ENCODE measurements around the gene C17orf100.
"Not testable (repeated sequence)": the region's sequence is repeated elsewhere in the genome, so short reads cannot be mapped to it uniquely, and the experiment has no call there.

Gene C17orf100

GRCh38 chr17:6651919-6652452 lies 424 bp downstream of the C17orf100 start:
- peaks cover 39 to 52% (median 51%) of the 10 kb centered on the region in 11 experiments for H3K27me3 ChIP-seq
- peaks cover 9 to 30% (median 24%) of the 10 kb centered on the region in 11 experiments; a peak in 18 of 22 replicates for H3K36me3 ChIP-seq
- peak overlapping the region; percentile 73 to 93 (median 80) for H3K4me3 ChIP-seq
- peak overlapping the region; percentile 71 to 98 (median 82); a peak in 20 of 22 replicates for H3K27ac ChIP-seq
- peak overlapping the region; percentile 89 to 100 (median 94) for H3K4me2 ChIP-seq
- no peaks in the 10 kb centered on the region for H3K9me3 ChIP-seq (replicated peaks in 1 of 11)
- H3K4me1 ChIP-seq, result peaks cover 39 to 66% (median 48%) of the 10 kb centered on the region in 10 experiments
- H4K20me1 ChIP-seq, result peaks cover 14 to 44% (median 36%) of the 10 kb centered on the region in 11 experiments; a peak in 19 of 22 replicates
- H3K9ac ChIP-seq, result peak overlapping the region; percentile 77 to 96 (median 84)
- TF ChIP-seq Cebpa-rat (IDR thresholded peaks at IDR 0.05), result no peak

- Histone ChIP-seq H3K36me3 (no peaks in the 10 kb centered on the region), H4K20me1 (peaks cover 0 to 13% (median 11%) of the 10 kb centered on the region in 11 experiments; a peak in 14 of 22 replicates), H3K9me3 (replicated peaks in 1 of 11) (no peaks in the 10 kb centered on the region), H3K4me1 (peaks cover 44 to 58% (median 50%) of the 10 kb centered on the region in 10 experiments), H3K27ac (no peak overlapping the region), H3K9ac (no peak overlapping the region), H3K27me3 (peaks cover 53 to 73% (median 68%) of the 10 kb centered on the region in 11 experiments), H3K4me3 (peak overlapping the region in 5 of 10 experiments; percentile 7 to 38 (median 21); a peak in 5 of 20 replicates), H3K4me2 (peak overlapping the region; percentile 43 to 77 (median 62))
- no peak for TF ChIP-seq Cebpa-rat (IDR thresholded peaks at IDR 0.05)
Measured at GRCh38 chr17:6654841-6655731, 3.5 kb downstream of the C17orf100 start.

DNA sequence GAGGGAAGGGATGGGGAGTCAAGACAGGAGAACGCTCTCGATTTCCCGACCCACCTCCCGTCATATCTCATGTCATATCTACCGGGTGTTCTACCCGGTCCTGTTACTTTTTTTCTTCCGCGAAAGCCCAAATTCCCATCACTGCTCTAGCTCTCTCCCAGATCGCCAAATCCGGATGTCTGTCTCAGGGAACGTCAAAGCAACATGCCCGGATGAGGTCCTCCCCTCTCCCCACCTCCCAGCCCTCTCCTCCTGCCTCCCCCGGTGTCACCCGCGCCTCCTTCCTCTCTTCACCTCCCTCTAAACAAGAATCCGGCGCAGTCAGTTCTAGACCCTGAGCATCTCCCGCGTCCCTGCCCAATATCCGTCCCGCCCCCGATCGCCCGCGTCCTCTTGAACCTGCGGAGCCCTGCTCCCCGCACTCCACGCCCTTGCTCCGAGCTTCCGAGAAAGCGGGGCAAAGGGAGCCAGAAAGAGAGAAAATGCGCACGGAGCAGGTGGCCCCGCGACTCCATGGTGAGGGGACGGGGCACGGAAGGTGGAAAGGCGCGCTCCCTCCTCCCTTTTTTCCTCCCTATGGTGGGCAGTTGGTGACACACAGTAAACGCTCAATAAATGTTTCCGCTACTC lies 4.3 kb downstream of the C17orf100 start:
- H3K4me3 ChIP-seq, result 0 out of 20 replicates have a peak overlapping the region, but pooled peaks of 1 of the 10 experiments have one; percentile 26
- H3K36me3 ChIP-seq; H3K9ac ChIP-seq; H3K9me3 ChIP-seq (replicated peaks in 1 of 11); H3K27ac ChIP-seq: not testable (repeated sequence)
- H3K4me2 ChIP-seq, result peak overlapping the region in 9 of 11 experiments; percentile 51 to 77 (median 64); a peak in 7 of 22 replicates
- peaks cover 0 to 12% (median 8%) of the 10 kb centered on the region in 11 experiments; a peak in 9 of 22 replicates for H4K20me1 ChIP-seq
- peaks cover 53 to 73% (median 68%) of the 10 kb centered on the region in 11 experiments for H3K27me3 ChIP-seq
- peaks cover 47 to 63% (median 53%) of the 10 kb centered on the region in 10 experiments for H3K4me1 ChIP-seq

GRCh38 chr17:6656797-6657632 lies 5.5 kb downstream of the C17orf100 start:
- Histone ChIP-seq H3K4me2 (peak overlapping the region; percentile 15 to 61 (median 42); a peak in 18 of 22 replicates), H3K4me1 (peaks cover 53 to 70% (median 60%) of the 10 kb centered on the region in 10 experiments), H4K20me1 (peaks cover 0 to 19% (median 8%) of the 10 kb centered on the region in 11 experiments; a peak in 10 of 22 replicates), H3K27me3 (peaks cover 53 to 71% (median 65%) of the 10 kb centered on the region in 11 experiments)
- not testable (repeated sequence) for H3K9ac ChIP-seq; H3K4me3 ChIP-seq; H3K9me3 ChIP-seq (replicated peaks in 1 of 11); H3K36me3 ChIP-seq; H3K27ac ChIP-seq

DNA sequence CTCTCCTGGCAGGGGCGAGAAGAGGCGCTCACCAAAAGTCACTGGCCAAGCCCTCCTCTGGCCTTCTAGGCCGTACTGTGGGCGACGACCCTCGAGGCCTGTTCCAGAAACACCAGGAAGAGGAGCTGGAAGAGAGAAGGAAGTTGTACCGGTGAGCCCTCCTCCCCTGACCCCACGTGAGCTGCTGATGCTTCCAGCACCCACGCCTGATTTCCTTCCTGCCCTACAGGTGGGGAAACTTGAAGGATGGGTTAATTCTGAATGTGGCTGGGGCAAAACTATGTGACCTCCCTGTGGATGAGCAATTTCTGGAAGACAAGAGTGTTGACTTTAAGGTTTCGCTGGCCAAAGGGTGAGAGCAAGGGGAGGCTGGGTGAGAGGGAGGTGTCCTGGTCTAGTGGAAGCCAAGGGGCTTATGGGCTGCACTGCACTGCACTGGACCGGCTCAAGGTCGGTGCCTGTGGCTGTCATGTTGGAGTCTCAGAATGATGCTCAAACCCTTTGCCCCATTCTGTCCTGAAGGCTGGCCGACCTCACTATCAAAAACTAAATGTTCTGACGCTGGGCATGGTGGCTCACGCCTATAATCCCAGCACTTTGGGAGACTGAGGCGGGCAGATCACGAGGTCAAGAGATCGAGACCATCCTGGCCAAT lies 6.2 kb downstream of the C17orf100 start:
- no peaks in the 10 kb centered on the region for H3K36me3 ChIP-seq
- peaks cover 53 to 64% (median 58%) of the 10 kb centered on the region in 11 experiments for H3K27me3 ChIP-seq
- H3K27ac ChIP-seq, result no peak overlapping the region
- H3K4me3 ChIP-seq, result no peak overlapping the region
- peaks cover 0 to 19% (median 8%) of the 10 kb centered on the region in 11 experiments; a peak in 10 of 22 replicates for H4K20me1 ChIP-seq
- H3K9me3 ChIP-seq (replicated peaks in 1 of 11), result no peaks in the 10 kb centered on the region
- H3K4me2 ChIP-seq, result peak overlapping the region; percentile 15 to 61 (median 42); a peak in 18 of 22 replicates
- H3K4me1 ChIP-seq, result peaks cover 46 to 70% (median 59%) of the 10 kb centered on the region in 10 experiments
- TF ChIP-seq Cebpa-rat (IDR thresholded peaks at IDR 0.05), result no peak
- no peak overlapping the region for H3K9ac ChIP-seq

DNA sequence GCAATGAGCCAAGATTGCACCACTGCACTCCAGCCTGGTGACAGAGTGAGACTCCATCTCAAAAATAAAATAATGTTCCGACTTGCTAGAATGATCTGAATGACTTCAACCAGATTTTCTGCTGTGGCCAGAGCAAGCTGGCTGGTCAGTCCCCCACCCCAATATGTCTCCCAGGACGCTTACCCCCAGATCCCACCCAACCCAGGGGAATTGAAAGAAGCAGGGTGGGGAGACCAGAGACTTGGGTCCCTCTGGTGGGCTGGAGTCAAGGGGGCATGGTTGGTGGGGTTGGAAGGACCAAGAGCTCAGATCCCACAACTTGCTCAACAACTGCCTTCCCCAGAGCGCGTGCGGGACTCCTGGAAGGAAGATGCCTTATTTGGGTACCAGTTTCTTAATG lies 6.8 kb downstream of the C17orf100 start:
- H3K36me3 ChIP-seq; H3K4me3 ChIP-seq; H3K27ac ChIP-seq; H3K9ac ChIP-seq; H3K4me2 ChIP-seq; H3K9me3 ChIP-seq (replicated peaks in 1 of 11): not testable (repeated sequence)
- Histone ChIP-seq H3K27me3 (peaks cover 48 to 57% (median 52%) of the 10 kb centered on the region in 11 experiments), H4K20me1 (peaks cover 0 to 19% (median 8%) of the 10 kb centered on the region in 11 experiments; a peak in 10 of 22 replicates), H3K4me1 (peaks cover 39 to 65% (median 58%) of the 10 kb centered on the region in 10 experiments)

GRCh38 chr17:6660101-6660500 lies 8.5 kb downstream of the C17orf100 start:
- peaks cover 31 to 40% (median 35%) of the 10 kb centered on the region in 11 experiments for H3K27me3 ChIP-seq
- no peaks in the 10 kb centered on the region for H3K9me3 ChIP-seq (replicated peaks in 1 of 11)
- H3K4me3 ChIP-seq, result peak overlapping the region in 5 of 10 experiments; percentile 14 to 47 (median 23); a peak in 5 of 20 replicates
- peaks cover 0 to 12% (median 1%) of the 10 kb centered on the region in 11 experiments; a peak in 9 of 22 replicates for H4K20me1 ChIP-seq
- peak overlapping the region in 5 of 11 experiments; percentile 15 to 57 (median 30); a peak in 8 of 22 replicates for H3K9ac ChIP-seq
- TF ChIP-seq Cebpa-rat (IDR thresholded peaks at IDR 0.05), result no peak
- H3K4me2 ChIP-seq, result peak overlapping the region; percentile 76 to 99 (median 92)
- H3K27ac ChIP-seq, result peak overlapping the region in 9 of 11 experiments; percentile 0 to 78 (median 60); a peak in 17 of 22 replicates
- peaks cover 27 to 52% (median 49%) of the 10 kb centered on the region in 10 experiments for H3K4me1 ChIP-seq
- H3K36me3 ChIP-seq, result no peaks in the 10 kb centered on the region
